Middle frontal gyrus (tissue), 1 donor: ENCODE results near the gene GPR183.
A peak's percentile ranks its signal among the peaks of the same experiment; 100 is the strongest.

Experiments
- DNase-seq: peaks from one replicate; pipeline ENCODE4 v3.0.0-alpha.2; 2015; ENCODE audit warnings: low spot score; ENCODE audit errors: extremely low spot score

GPR183 gene

GRCh38 chr13:99307247-99307646, at the start of gene GPR183:
TSS of gene GPR183 (minus strand) at chr13:99307399. CDS start at chr13:99296145, 11,254 bp downstream.
- DNase-seq = no peak

GRCh38 chr13:99356262-99357091, 49.3 kb upstream of the GPR183 start:
- no peak for DNase-seq

GRCh38 chr13:99356012-99356261, 48.7 kb upstream of the GPR183 start:
- no peak for DNase-seq

GRCh38 chr13:99355267-99356011, 48.2 kb upstream of the GPR183 start:
- no peak for DNase-seq

GRCh38 chr13:99354371-99354951, 47.3 kb upstream of the GPR183 start:
- DNase-seq = no peak

- DNase-seq = no peak
These were observed 46.6 kb upstream of the GPR183 start for GRCh38 chr13:99353836-99354235.

- DNase-seq = no peak
These were observed 46.0 kb upstream of the GPR183 start for GRCh38 chr13:99353246-99353600.

GRCh38 chr13:99352351-99353245, 45.4 kb upstream of the GPR183 start:
- no peak for DNase-seq

GRCh38 chr13:99351772-99352171, 44.6 kb upstream of the GPR183 start:
- DNase-seq = no peak

GRCh38 chr13:99350191-99350590, 43.0 kb upstream of the GPR183 start:
- DNase-seq = no peak

GRCh38 chr13:99347911-99348451, 40.8 kb upstream of the GPR183 start:
- peak; percentile 47 for DNase-seq

- no peak for DNase-seq
These were observed 40.2 kb upstream of the GPR183 start for GRCh38 chr13:99347335-99347878.

- no peak for DNase-seq
These were observed 39.3 kb upstream of the GPR183 start for GRCh38 chr13:99346335-99347042.

- DNase-seq = no peak
These were observed 38.1 kb upstream of the GPR183 start for GRCh38 chr13:99345345-99345744.

- DNase-seq = no peak
These were observed 37.5 kb upstream of the GPR183 start for GRCh38 chr13:99344610-99345208.

- DNase-seq = no peak
These were observed 35.6 kb upstream of the GPR183 start for GRCh38 chr13:99342723-99343315.

GRCh38 chr13:99341969-99342722, 34.9 kb upstream of the GPR183 start:
- no peak for DNase-seq

GRCh38 chr13:99340638-99341037, 33.4 kb upstream of the GPR183 start:
- DNase-seq = no peak
